HepG2 (cell line): ENCODE results near the gene RMND5A. TPM values are rescaled to one million over a fixed set of nuclear protein-coding genes. Genes with fewer than 3 reads are reported as not detected.

Source experiments
- ATAC-seq: fragments of 200-7000 bp; cut with Tn5 transposase; 3 replicates; pipeline ENCODE4 v1.9.1; 2020; ENCODE audit warnings: mild to moderate bottlenecking, moderate library complexity
- BruUV-seq: library from RNA; stranded (reverse); fragments of 400-500 nt; replicated peaks from 2 replicates; lab custom pipeline; 2021; lab: Mats Ljungman, UMichigan
- CTCF ChIA-PET: fragments of 300-600 bp; formaldehyde crosslinking; extraction: SDS; loops from one replicate; lab custom pipeline; 2021; ENCODE audit warnings: low total read pairs, inconsistent platforms, low intra/inter-chr PET ratio; lab: Yijun Ruan, JAX
- POLR2A ChIA-PET: fragments of 350-600 bp; sonication (Branson Sonifier 250); formaldehyde crosslinking; loops from one replicate; lab custom pipeline; 2020; ENCODE audit warnings: antibody characterized with exemption, inconsistent platforms; lab: Yijun Ruan, JAX
- DNase-seq: peaks from one replicate; pipeline ENCODE4 v3.0.0-alpha.2; 2015; ENCODE audit warnings: low spot score
- FAIRE-seq: peaks from 3 replicates; lab custom pipeline; 2011; peaks lifted over from hg19 to GRCh38; lab: Jason Lieb, UNC
- H2AFZ ChIP-seq: one replicate; pipeline ENCODE4 v1.6.1; 2011; ENCODE audit warnings: low read length, inconsistent platforms
- H3K27ac ChIP-seq: fragments of 300-600 bp; 3 replicates; pipeline ENCODE4 v1.8.0; 2011; ENCODE audit warnings: mixed run types, mild to moderate bottlenecking, mixed read lengths, low read length, inconsistent platforms; ENCODE audit not compliant: insufficient read depth; ENCODE audit errors: extremely low read length
- H3K27me3 ChIP-seq, 2 experiments: fragments of 200-600 bp in 1 of 2; 2 replicates in 1 of 2; 3 replicates in 1 of 2; pipeline versions ENCODE4 v1.6.0 to v1.8.0; 2011; ENCODE audit warnings: low read length in 2 of 2, mild to moderate bottlenecking in 2 of 2, moderate library complexity in 2 of 2, inconsistent platforms in 1 of 2; ENCODE audit not compliant: insufficient read depth in 2 of 2, control insufficient read depth in 1 of 2
- H3K36me3 ChIP-seq, 2 experiments: fragments of 200-600 bp in 1 of 2; replicated peaks in 1 of 2; 2 replicates in 1 of 2; 3 replicates in 1 of 2; pipeline versions ENCODE4 v1.5.1 to v1.8.0; 2011; ENCODE audit warnings: low read length in 2 of 2, inconsistent platforms in 1 of 2; ENCODE audit not compliant: insufficient read depth in 2 of 2, control insufficient read depth in 1 of 2
- H3K4me1 ChIP-seq: 2 replicates; pipeline ENCODE4 v1.5.1; 2012; ENCODE audit warnings: low read length, inconsistent platforms; ENCODE audit not compliant: insufficient read depth
- H3K4me2 ChIP-seq: 2 replicates; pipeline ENCODE4 v1.6.0; 2011; ENCODE audit warnings: low read depth, low read length, inconsistent platforms
- H3K4me3 ChIP-seq, 3 experiments: fragments of 200-600 bp in 1 of 3; sonication (generic), shearing (Covaris generic) in 1 of 3; replicated peaks in 1 of 3; 2 replicates each; pipeline ENCODE4 v1.5.1; 2011 to 2016; ENCODE audit warnings: low read length in 3 of 3, inconsistent platforms in 2 of 3, low read depth in 2 of 3, mild to moderate bottlenecking in 2 of 3, control low read depth in 1 of 3, mixed read lengths in 1 of 3; ENCODE audit not compliant: insufficient read depth in 1 of 3
- H3K79me2 ChIP-seq: one replicate; pipeline ENCODE4 v1.6.1; 2011; ENCODE audit warnings: low read length, inconsistent platforms; ENCODE audit not compliant: insufficient read depth
- H3K9ac ChIP-seq: 2 replicates; pipeline ENCODE4 v1.6.0; 2011; ENCODE audit warnings: mild to moderate bottlenecking, low read depth, low read length, inconsistent platforms; ENCODE audit not compliant: insufficient read depth
- H3K9me3 ChIP-seq: 2 replicates; pipeline ENCODE4 v1.5.1; 2012; ENCODE audit warnings: mild to moderate bottlenecking, low read length
- H4K20me1 ChIP-seq: 2 replicates; pipeline ENCODE4 v1.6.0; 2011; ENCODE audit warnings: inconsistent platforms, mild to moderate bottlenecking, low read length, moderate library complexity; ENCODE audit not compliant: insufficient read depth
- FOXO4 ChIP-seq: sonication (generic); formaldehyde crosslinking; conservative IDR thresholded peaks from 2 replicates; pipeline ENCODE4 v1.8.1; 2023; ENCODE audit warnings: missing genetic modification reagents
- MLXIP ChIP-seq: sonication (generic); formaldehyde crosslinking; IDR thresholded peaks from 2 replicates; pipeline ENCODE4 v1.9.0; 2021; ENCODE audit warnings: missing genetic modification reagents, borderline replicate concordance
- NR2F6 ChIP-seq, 2 experiments: IDR thresholded peaks; 2 replicates each; pipeline ENCODE4 v1.6.1; 2016; ENCODE audit warnings: antibody characterized with exemption in 1 of 2, mild to moderate bottlenecking in 1 of 2
- SP5 ChIP-seq: IDR thresholded peaks from 2 replicates; pipeline ENCODE4 v1.6.1; 2016; ENCODE audit warnings: low read depth, borderline replicate concordance
- SRY ChIP-seq: sonication (generic); formaldehyde crosslinking; IDR thresholded peaks from 2 replicates; pipeline ENCODE4 v1.8.0; 2022; ENCODE audit warnings: mild to moderate bottlenecking, missing genetic modification reagents
- ZNF691 ChIP-seq: sonication (generic); formaldehyde crosslinking; IDR thresholded peaks from 2 replicates; pipeline ENCODE4 v1.4.0; 2020; ENCODE audit warnings: missing genetic modification reagents, low read depth, mild to moderate bottlenecking, borderline replicate concordance
- ZNF883 ChIP-seq: sonication (generic); formaldehyde crosslinking; IDR thresholded peaks from 2 replicates; pipeline ENCODE4 v1.5.1; 2020; ENCODE audit warnings: mild to moderate bottlenecking, missing genetic modification reagents; ENCODE audit errors: not compliant biosample characterization
- WGBS: methylation state at CpG from one replicate; pipeline ENCODE4 v1.1.6; 2017; ENCODE audit warnings: low lambda C conversion rate; 5-methylcytosine and 5-hydroxymethylcytosine counted together
- in situ Hi-C: cut with HindIII; loops from 2 replicates; pipeline ENCODE4 v1.10.0; 2017; ENCODE audit warnings: low pct_unique_long_range_greater_than_20kb; ENCODE audit not compliant: extremely low pct_ligation_motif_present
- intact Hi-C: fragments of 100-400 bp; cut with micrococcal nuclease; formaldehyde crosslinking; loops from one replicate; pipeline ENCODE4 v1.10.0; 2022; ENCODE audit not compliant: unreplicated experiment
- polyA plus RNA-seq, 8 experiments: library from polyadenylated mRNA; depleted of rRNA in 3 of 8; stranded (reverse) in 7 of 8; unstranded in 1 of 8; fragments of >200 nt; fragmentation: Illumina TruSeq in 4 of 8; extraction: Trizol in 4 of 8; gene quantifications; 2 replicates each; pipeline versions ENCODE4 v1.2.1 to v1.2.3, GENCODE V29; 2011 to 2016; ENCODE audit warnings: low read depth in 4 of 8, missing spikeins in 1 of 8, mixed read lengths in 1 of 8; ENCODE audit not compliant: insufficient read depth in 1 of 8
- total RNA-seq, 5 experiments: library from RNA; depleted of rRNA; stranded (reverse); fragments of >200 nt; fragmentation: Illumina TruSeq; extraction: Trizol; gene quantifications; 2 replicates each; pipeline ENCODE4 v1.2.3, GENCODE V29; 2016; ENCODE audit warnings: low read depth in 1 of 5
- TF ChIP-seq, protein P1 (sequence below): sonication (generic); formaldehyde crosslinking; IDR thresholded peaks from 2 replicates; pipeline ENCODE4 v1.5.1; 2020; ENCODE audit warnings: mild to moderate bottlenecking, missing genetic modification reagents, moderate library complexity
- TF ChIP-seq, protein P2 (sequence below): sonication (generic); formaldehyde crosslinking; IDR thresholded peaks from 2 replicates; pipeline ENCODE4 v1.4.0; 2020; ENCODE audit warnings: missing genetic modification reagents

The RMND5A gene
- total and polyA plus RNA-seq, 2 of the 13 experiments (the other 11 are each of a cell fraction or from before 2014, with no cell fraction given): 31.0 to 66.4 TPM

DNA sequence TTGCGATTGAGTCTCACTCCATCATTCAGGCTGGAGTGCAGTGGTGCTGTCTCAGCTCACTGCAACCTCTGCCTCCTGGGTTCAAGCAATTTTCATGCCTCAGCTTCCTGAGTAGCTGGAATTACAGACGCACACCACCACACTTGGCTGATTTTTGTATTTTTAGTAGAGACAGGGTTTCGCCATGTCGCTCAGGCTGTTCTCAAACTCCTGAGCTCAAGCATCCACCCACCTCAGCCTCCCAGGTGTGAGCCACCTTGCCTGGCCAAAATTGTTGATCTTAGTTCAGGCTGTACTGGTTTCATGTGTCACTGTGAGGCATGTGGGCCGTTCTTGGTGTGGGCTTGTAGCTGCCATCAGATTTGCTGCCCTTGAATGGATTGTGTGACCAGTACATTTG is 52.5 kb downstream of the RMND5A start (continued):
- TF ChIP-seq, protein P1, sequence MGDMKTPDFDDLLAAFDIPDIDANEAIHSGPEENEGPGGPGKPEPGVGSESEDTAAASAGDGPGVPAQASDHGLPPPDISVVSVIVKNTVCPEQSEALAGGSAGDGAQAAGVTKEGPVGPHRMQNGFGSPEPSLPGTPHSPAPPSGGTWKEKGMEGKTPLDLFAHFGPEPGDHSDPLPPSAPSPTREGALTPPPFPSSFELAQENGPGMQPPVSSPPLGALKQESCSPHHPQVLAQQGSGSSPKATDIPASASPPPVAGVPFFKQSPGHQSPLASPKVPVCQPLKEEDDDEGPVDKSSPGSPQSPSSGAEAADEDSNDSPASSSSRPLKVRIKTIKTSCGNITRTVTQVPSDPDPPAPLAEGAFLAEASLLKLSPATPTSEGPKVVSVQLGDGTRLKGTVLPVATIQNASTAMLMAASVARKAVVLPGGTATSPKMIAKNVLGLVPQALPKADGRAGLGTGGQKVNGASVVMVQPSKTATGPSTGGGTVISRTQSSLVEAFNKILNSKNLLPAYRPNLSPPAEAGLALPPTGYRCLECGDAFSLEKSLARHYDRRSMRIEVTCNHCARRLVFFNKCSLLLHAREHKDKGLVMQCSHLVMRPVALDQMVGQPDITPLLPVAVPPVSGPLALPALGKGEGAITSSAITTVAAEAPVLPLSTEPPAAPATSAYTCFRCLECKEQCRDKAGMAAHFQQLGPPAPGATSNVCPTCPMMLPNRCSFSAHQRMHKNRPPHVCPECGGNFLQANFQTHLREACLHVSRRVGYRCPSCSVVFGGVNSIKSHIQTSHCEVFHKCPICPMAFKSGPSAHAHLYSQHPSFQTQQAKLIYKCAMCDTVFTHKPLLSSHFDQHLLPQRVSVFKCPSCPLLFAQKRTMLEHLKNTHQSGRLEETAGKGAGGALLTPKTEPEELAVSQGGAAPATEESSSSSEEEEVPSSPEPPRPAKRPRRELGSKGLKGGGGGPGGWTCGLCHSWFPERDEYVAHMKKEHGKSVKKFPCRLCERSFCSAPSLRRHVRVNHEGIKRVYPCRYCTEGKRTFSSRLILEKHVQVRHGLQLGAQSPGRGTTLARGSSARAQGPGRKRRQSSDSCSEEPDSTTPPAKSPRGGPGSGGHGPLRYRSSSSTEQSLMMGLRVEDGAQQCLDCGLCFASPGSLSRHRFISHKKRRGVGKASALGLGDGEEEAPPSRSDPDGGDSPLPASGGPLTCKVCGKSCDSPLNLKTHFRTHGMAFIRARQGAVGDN (CRISPR knock-in tag): no peak
- TF ChIP-seq MLXIP (CRISPR knock-in tag): no peak

- no peak for FAIRE-seq
- Histone ChIP-seq H3K9me3 (no peaks in the 10 kb centered on the region), H3K79me2 (no peaks in the 10 kb centered on the region), H3K4me3 (no peak overlapping the region), H2AFZ (no peak overlapping the region), H3K27me3 (no peaks in the 10 kb centered on the region), H4K20me1 (no peaks in the 10 kb centered on the region), H3K36me3 (peaks cover 23 to 60% of the 10 kb centered on the region in 2 experiments), H3K27ac (no peak overlapping the region), H3K9ac (no peak overlapping the region), H3K4me1 (peaks cover 11% of the 10 kb centered on the region), H3K4me2 (no peak overlapping the region)
- in situ Hi-C loops (no loop called here), intact Hi-C loops (no loop called here)
- POLR2A ChIA-PET: no interaction called here
- WGBS: 99% methylated on average over 5 of the region's 5 CpGs
- BruUV-seq: no TSS peak
- CTCF ChIA-PET: no interaction called here
- ATAC-seq: no peak
- no peak for DNase-seq
- TF ChIP-seq SRY (CRISPR knock-in tag) (no peak), NR2F6 (IDR thresholded peaks at IDR 0.05) (no peak), NR2F6 (CRISPR knock-in tag; IDR thresholded peaks at IDR 0.05) (no peak), ZNF883 (CRISPR knock-in tag) (no peak), ZNF691 (no peak), FOXO4 (CRISPR knock-in tag) (no peak), SP5 (CRISPR knock-in tag) (no peak)
- TF ChIP-seq, protein P2, sequence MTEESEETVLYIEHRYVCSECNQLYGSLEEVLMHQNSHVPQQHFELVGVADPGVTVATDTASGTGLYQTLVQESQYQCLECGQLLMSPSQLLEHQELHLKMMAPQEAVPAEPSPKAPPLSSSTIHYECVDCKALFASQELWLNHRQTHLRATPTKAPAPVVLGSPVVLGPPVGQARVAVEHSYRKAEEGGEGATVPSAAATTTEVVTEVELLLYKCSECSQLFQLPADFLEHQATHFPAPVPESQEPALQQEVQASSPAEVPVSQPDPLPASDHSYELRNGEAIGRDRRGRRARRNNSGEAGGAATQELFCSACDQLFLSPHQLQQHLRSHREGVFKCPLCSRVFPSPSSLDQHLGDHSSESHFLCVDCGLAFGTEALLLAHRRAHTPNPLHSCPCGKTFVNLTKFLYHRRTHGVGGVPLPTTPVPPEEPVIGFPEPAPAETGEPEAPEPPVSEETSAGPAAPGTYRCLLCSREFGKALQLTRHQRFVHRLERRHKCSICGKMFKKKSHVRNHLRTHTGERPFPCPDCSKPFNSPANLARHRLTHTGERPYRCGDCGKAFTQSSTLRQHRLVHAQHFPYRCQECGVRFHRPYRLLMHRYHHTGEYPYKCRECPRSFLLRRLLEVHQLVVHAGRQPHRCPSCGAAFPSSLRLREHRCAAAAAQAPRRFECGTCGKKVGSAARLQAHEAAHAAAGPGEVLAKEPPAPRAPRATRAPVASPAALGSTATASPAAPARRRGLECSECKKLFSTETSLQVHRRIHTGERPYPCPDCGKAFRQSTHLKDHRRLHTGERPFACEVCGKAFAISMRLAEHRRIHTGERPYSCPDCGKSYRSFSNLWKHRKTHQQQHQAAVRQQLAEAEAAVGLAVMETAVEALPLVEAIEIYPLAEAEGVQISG (CRISPR knock-in tag): no peak
Measured at GRCh38 chr2:86774862-86775261, 54.8 kb downstream of the RMND5A start.
